NT2/D1 (cell line): Measurements from ENCODE around the gene CEMIP.

Experiments
- SUZ12 ChIP-seq: IDR thresholded peaks from 2 replicates; pipeline ENCODE4 v1.6.1; 2011; ENCODE audit not compliant: insufficient read length, insufficient read depth; ENCODE audit errors: extremely low read depth
- YY1 ChIP-seq: IDR thresholded peaks from 2 replicates; pipeline ENCODE4 v1.6.1; 2011; ENCODE audit not compliant: insufficient read length, insufficient read depth
- ZNF274 ChIP-seq: IDR thresholded peaks from 2 replicates; pipeline ENCODE4 v1.6.1; 2011; ENCODE audit warnings: mild to moderate bottlenecking, low read depth, low read length

- TF ChIP-seq YY1 (no peak), ZNF274 (no peak), SUZ12 (no peak)
These were observed 67.1 kb downstream of the CEMIP start for GRCh38 chr15:80846031-80846815.
